ENCODE results near the gene SLC22A14.

- no peak for TF ChIP-seq CTCF (IDR thresholded peaks at IDR 0.05 in 4 of 5, conservative IDR thresholded peaks at IDR 0.05 in 1 of 5)
- no peak for TF ChIP-seq POLR2A (IDR thresholded peaks at IDR 0.05)
Measured at GRCh38 chr3:38313695-38314094, 31.6 kb downstream of the SLC22A14 start.

Measured in gastrocnemius medialis (tissue), 4 donors.